SK-N-SH treated with all-trans-retinoic acid at 6 μM for 48 hours (cell line): ENCODE measurements around the gene DNASE2B.

Experiments used
- BACH2 ChIP-seq: fragments of 250-450 bp; sonication (Bioruptor Pico); IDR thresholded peaks from 2 replicates; pipeline ENCODE4 v1.9.0; 2021; ENCODE audit warnings: mild to moderate bottlenecking, borderline replicate concordance
- GLIS3 ChIP-seq: fragments of 250-450 bp; sonication (Bioruptor Pico); IDR thresholded peaks from 2 replicates; pipeline ENCODE4 v1.5.0; 2020; ENCODE audit warnings: mild to moderate bottlenecking, moderate library complexity
- PATZ1 ChIP-seq: fragments of 250-450 bp; sonication (Bioruptor Pico); IDR thresholded peaks from 2 replicates; pipeline ENCODE4 v1.8.0; 2020; ENCODE audit warnings: mild to moderate bottlenecking, moderate library complexity, borderline replicate concordance
- TCF4 ChIP-seq: fragments of 250-450 bp; sonication (Bioruptor Pico); IDR thresholded peaks from 2 replicates; pipeline ENCODE4 v1.8.0; 2021; ENCODE audit warnings: mild to moderate bottlenecking, moderate library complexity, borderline replicate concordance
- TOX ChIP-seq: fragments of 250-450 bp; sonication (Bioruptor Pico); IDR thresholded peaks from 2 replicates; pipeline ENCODE4 v1.8.0; 2021; ENCODE audit warnings: mild to moderate bottlenecking, moderate library complexity, borderline replicate concordance
- TSHZ2 ChIP-seq: fragments of 250-450 bp; sonication (Bioruptor Pico); IDR thresholded peaks from 2 replicates; pipeline ENCODE4 v1.5.0; 2020; ENCODE audit warnings: mild to moderate bottlenecking, moderate library complexity

GRCh38 chr1:84373436-84374141, 24.7 kb upstream of the DNASE2B start:
- no peak for TF ChIP-seq PATZ1 (CRISPR knock-in tag)
- no peak for TF ChIP-seq TSHZ2
- TF ChIP-seq GLIS3 (CRISPR knock-in tag), result no peak
- TF ChIP-seq TOX, result no peak
- no peak for TF ChIP-seq TCF4
- no peak for TF ChIP-seq BACH2
